GM19452 (cell line): ENCODE results near the gene TRAPPC5.

Experiments
- ATAC-seq: cut with Tn5 transposase; IDR thresholded peaks from one replicate; pipeline ENCODE4 v1.9.1; 2021; ENCODE audit not compliant: unreplicated experiment

TRAPPC5 gene

GRCh38 chr19:7729831-7730285, 49.2 kb downstream of the TRAPPC5 start:
- ATAC-seq, result no peak

GRCh38 chr19:7730286-7731217, 49.9 kb downstream of the TRAPPC5 start:
- ATAC-seq, result no peak

- ATAC-seq, result no peak
Measured at GRCh38 chr19:7731218-7731595, 50.6 kb downstream of the TRAPPC5 start.

GRCh38 chr19:7731615-7732014, 51.0 kb downstream of the TRAPPC5 start:
- no peak for ATAC-seq

GRCh38 chr19:7732045-7732444, 51.4 kb downstream of the TRAPPC5 start, which contains the start of gene CLEC4G:
Gene CLEC4G (minus strand): TSS chr19:7732110. CDS start chr19:7732102, 8 bp downstream.
- ATAC-seq, result no peak

- no peak for ATAC-seq
Measured at GRCh38 chr19:7733376-7733775, 52.7 kb downstream of the TRAPPC5 start.

GRCh38 chr19:7734220-7735203, 53.9 kb downstream of the TRAPPC5 start:
- no peak for ATAC-seq

GRCh38 chr19:7736148-7736547, 55.5 kb downstream of the TRAPPC5 start:
- ATAC-seq, result no peak

- ATAC-seq, result no peak
Measured at GRCh38 chr19:7737215-7737614, 56.6 kb downstream of the TRAPPC5 start.
